GM21723 (cell line): Measurements from ENCODE around the gene BCL2L15.

Experiments used
- ATAC-seq: cut with Tn5 transposase; IDR thresholded peaks from one replicate; pipeline ENCODE4 v1.9.1; 2021; ENCODE audit warnings: mild to moderate bottlenecking, moderate library complexity; ENCODE audit not compliant: unreplicated experiment

BCL2L15 gene

GRCh38 chr1:113834716-113835115 lies 52.7 kb downstream of the BCL2L15 start:
- ATAC-seq = no peak
